ENCODE measurements around the gene PER2. TPM values are rescaled to one million over a fixed set of nuclear protein-coding genes. Genes with fewer than 3 reads are reported as not detected.

Gene PER2
- total and polyA plus RNA-seq, 2 of the 4 experiments (the other 2 are of a cell fraction) = 1.7 to 3.2 TPM

DNA sequence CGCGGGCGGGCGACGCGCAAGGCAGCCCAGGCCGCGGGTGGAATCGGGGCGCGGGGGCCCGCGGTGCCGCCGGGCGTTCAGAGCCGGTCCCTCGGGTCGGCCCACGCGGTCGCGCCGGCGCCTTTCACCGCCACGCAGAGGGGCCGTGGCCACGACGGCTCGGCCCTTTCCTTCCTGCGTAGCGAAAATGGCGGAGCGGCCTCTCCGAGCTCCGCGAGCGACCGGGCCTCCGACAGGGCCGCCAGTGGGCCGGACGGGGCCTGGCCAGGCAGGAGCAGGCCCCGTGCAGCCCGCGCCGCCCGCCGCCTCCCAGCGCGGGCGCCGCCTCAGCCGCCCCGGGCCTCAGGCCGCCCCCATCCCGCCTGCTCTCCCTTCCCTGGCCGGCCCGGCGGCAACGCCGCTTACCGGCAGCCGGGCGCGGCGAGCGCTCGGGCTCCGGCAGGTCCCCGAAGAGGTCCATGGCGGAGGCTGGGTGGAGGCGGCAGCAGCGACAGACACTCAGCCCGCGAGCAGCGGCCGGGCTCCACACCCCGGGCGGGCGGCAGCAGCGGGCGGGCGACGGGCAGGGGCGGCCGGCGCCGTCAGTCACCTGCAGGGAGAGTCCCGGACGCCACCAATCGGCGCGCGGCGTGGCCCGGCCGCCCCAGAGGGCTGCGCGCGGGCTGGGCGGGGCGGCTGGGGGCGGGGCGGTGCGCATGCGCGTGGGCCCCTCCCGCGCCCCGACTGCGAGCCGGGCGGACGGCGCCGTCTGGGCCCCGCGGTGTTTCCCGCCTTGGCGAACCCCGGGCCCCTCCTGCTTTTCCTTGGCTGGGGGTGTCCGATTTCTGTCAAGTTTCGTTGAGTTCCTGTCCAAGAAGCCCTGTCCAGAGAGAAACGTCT, 85.1 kb downstream of the PER2 start, which contains the start of gene ILKAP:
Gene ILKAP, minus strand, starts transcription at position 602 of the 879 bp plus-strand sequence. Its CDS starts 142 bp downstream, at position 460.
- H4K20me1 ChIP-seq (ENCODE audit: insufficient read depth, low read length) = peaks cover 41% of the 10 kb centered on the region
- peak within 1 kb of the TSS; percentile 60 for H2BK5ac ChIP-seq (ENCODE audit: low read depth, low read length, poor library complexity, severe bottlenecking)
- WGBS, 2 experiments (ENCODE audit: extremely low coverage in 2 of 2, insufficient read length in 1 of 2) = 1% methylated on average over 32 of the region's 126 CpGs; no CpG with 5 or more reads in 1 of the 2 experiments
- no TSS peak for BruUV-seq (replicated peaks)
- peak within 1 kb of the TSS; percentile 90 for H3K56ac ChIP-seq (ENCODE audit: extremely low read depth, insufficient read depth, low read length)
- H3K4me3 ChIP-seq (ENCODE audit: insufficient read depth, low read depth, low read length) = peak within 1 kb of the TSS; percentile 87
- peak within 1 kb of the TSS; percentile 89 for H3K4ac ChIP-seq (ENCODE audit: low read depth, low read length)
- H3K27me3 ChIP-seq (ENCODE audit: control insufficient read depth, insufficient read depth, low read length) = peaks cover 6% of the 10 kb centered on the region
- TF ChIP-seq MAFK (IDR thresholded peaks at IDR 0.05; ENCODE audit: low read depth, low read length) = no peak
- no peak for TF ChIP-seq SMC3 (IDR thresholded peaks at IDR 0.05; ENCODE audit: low read depth, low read length)
- 0 out of 2 replicates have a peak, but pooled peaks have one; percentile 6 for TF ChIP-seq USF2 (IDR thresholded peaks at IDR 0.05; ENCODE audit: low read depth, low read length)
- no peak for TF ChIP-seq RAD21 (IDR thresholded peaks at IDR 0.05; ENCODE audit: low read length)
- no peak for TF ChIP-seq NFE2L2 (IDR thresholded peaks at IDR 0.05; ENCODE audit: low read depth, low read length)
- peak; percentile 37; the same call in 1 of the 2 replicates for TF ChIP-seq BHLHE40 (IDR thresholded peaks at IDR 0.05; ENCODE audit: low read depth, low read length)
- peak; percentile 35; the same call in 1 of the 2 replicates for TF ChIP-seq MAZ (IDR thresholded peaks at IDR 0.05; ENCODE audit: borderline replicate concordance, low read depth, low read length)
- TF ChIP-seq POLR2A (IDR thresholded peaks at IDR 0.05; ENCODE audit: low read depth, low read length) = peak; percentile 78
- peak; percentile 13; the same call in 1 of the 2 replicates for TF ChIP-seq MXI1 (IDR thresholded peaks at IDR 0.05; ENCODE audit: borderline replicate concordance, low read depth, low read length)
- TF ChIP-seq CEBPB (IDR thresholded peaks at IDR 0.05; ENCODE audit: low read depth, low read length) = no peak
- no peak for TF ChIP-seq RCOR1 (IDR thresholded peaks at IDR 0.05; ENCODE audit: insufficient replicate concordance, low read length)
- no peak for TF ChIP-seq FOS (IDR thresholded peaks at IDR 0.05; ENCODE audit: low read depth, low read length)
- H3K36me3 ChIP-seq (ENCODE audit: control insufficient read depth, insufficient read depth, low read length) = 0 out of 2 replicates have a peak, but pooled peaks cover 1% of the 10 kb centered on the region
- H2AK9ac ChIP-seq (replicated peaks; ENCODE audit: low read depth, low read length, poor library complexity) = peak within 1 kb of the TSS; percentile 90
- intact Hi-C loops (cut with micrococcal nuclease) = no loop called here
- H2AFZ ChIP-seq (replicated peaks; ENCODE audit: low read length, poor library complexity) = peak within 1 kb of the TSS; percentile 96
- H4K5ac ChIP-seq (ENCODE audit: low read depth, low read length) = peak within 1 kb of the TSS; percentile 92
- peak within 1 kb of the TSS; percentile 94 for H4K91ac ChIP-seq (ENCODE audit: insufficient read depth, low read depth, low read length)
- 0 out of 3 replicates have a peak within 1 kb of the TSS, but pooled peaks have one; percentile 15 for H2BK15ac ChIP-seq (ENCODE audit: low read depth, low read length)
- no peaks in the 10 kb centered on the region for H3K9me3 ChIP-seq (ENCODE audit: control insufficient read depth, insufficient read depth, low read length)
- H3K4me2 ChIP-seq (ENCODE audit: low read depth, low read length) = peak within 1 kb of the TSS; percentile 85
- peak within 1 kb of the TSS; percentile 88 for H2AK5ac ChIP-seq (ENCODE audit: low read depth, low read length)
- ATAC-seq (ENCODE audit: low read depth) (peak; percentile 99), DNase-seq (peak; percentile 71)
- H3K18ac ChIP-seq (ENCODE audit: low read depth, low read length) = peak within 1 kb of the TSS; percentile 78
- peak within 1 kb of the TSS; percentile 97 for H3K14ac ChIP-seq (replicated peaks; ENCODE audit: low read depth, low read length)
- peak within 1 kb of the TSS; percentile 80 for H3K9ac ChIP-seq (ENCODE audit: low read depth, low read length)
- no peak within 1 kb of the TSS for H2BK20ac ChIP-seq (ENCODE audit: low read depth, low read length)
- H3K27ac ChIP-seq (ENCODE audit: insufficient read depth, low read length) = peak within 1 kb of the TSS; percentile 72
- POLR2A ChIA-PET (ENCODE audit: unreplicated experiment) = interaction anchor here (1.0 kb wide), 1 partner anchor 27 kb away, joined by 4 read pairs; no protein-coding TSS in a partner anchor
- peaks cover 7% of the 10 kb centered on the region; the same call in 1 of the 2 replicates for H3K9me1 ChIP-seq (ENCODE audit: insufficient read depth, low read length)
- in situ Hi-C loops (cut with MboI; ENCODE audit: low sequenced_read_pairs) = no loop called here
- peak within 1 kb of the TSS; percentile 70 for H2BK120ac ChIP-seq (ENCODE audit: low read depth, low read length)
- dilution Hi-C loops (cut with HindIII; ENCODE audit: low sequenced_read_pairs, unreplicated experiment) = no loop called here
- CTCF ChIA-PET = no interaction called here
- peak within 1 kb of the TSS; percentile 99 for H4K8ac ChIP-seq (ENCODE audit: low read depth in 2 of 2, low read length in 2 of 2)
- H3K79me1 ChIP-seq (ENCODE audit: low read depth in 1 of 2, low read length in 2 of 2) = peaks cover 3 to 39% of the 10 kb centered on the region in 2 experiments; a peak in 3 of 4 replicates
- peak within 1 kb of the TSS; percentile 92 for H3K23ac ChIP-seq (ENCODE audit: low read depth, low read length)
- H3K4me1 ChIP-seq (ENCODE audit: control insufficient read depth, insufficient read depth, low read length) = peaks cover 6% of the 10 kb centered on the region

Measured in IMR-90 (cell line).